ENCODE measurements around the gene CACNA2D4.

CACNA2D4 gene

GRCh38 chr12:1872448-1872847, 46.0 kb downstream of the CACNA2D4 start:
- Histone ChIP-seq H3K27me3 (no peaks in the 10 kb centered on the region), H3K4me1 (no peaks in the 10 kb centered on the region; the same call in 1 of the 2 replicates), H3K9me3 (0 out of 2 replicates have a peak, but pooled peaks cover 3% of the 10 kb centered on the region), H3K36me3 (no peaks in the 10 kb centered on the region), H3K4me3 (ENCODE audit: low read depth, low read length) (no peak overlapping the region)
- no peak for DNase-seq
- TF ChIP-seq CTCF (IDR thresholded peaks at IDR 0.05; ENCODE audit: low read depth, low read length) = no peak

- Histone ChIP-seq H3K4me1 (no peaks in the 10 kb centered on the region; the same call in 1 of the 2 replicates), H3K9me3 (0 out of 2 replicates have a peak, but pooled peaks cover 3% of the 10 kb centered on the region), H3K36me3 (no peaks in the 10 kb centered on the region), H3K27me3 (no peaks in the 10 kb centered on the region), H3K4me3 (ENCODE audit: low read depth, low read length) (no peak overlapping the region)
- DNase-seq = no peak
- no peak for TF ChIP-seq CTCF (IDR thresholded peaks at IDR 0.05; ENCODE audit: low read depth, low read length)
Measured at GRCh38 chr12:1872001-1872400, 46.5 kb downstream of the CACNA2D4 start.

- no peak for TF ChIP-seq CTCF (IDR thresholded peaks at IDR 0.05; ENCODE audit: low read depth, low read length)
- no peaks in the 10 kb centered on the region for H3K36me3 ChIP-seq
- H3K4me3 ChIP-seq (ENCODE audit: low read depth, low read length) = no peak overlapping the region
- no peak for DNase-seq
- 0 out of 2 replicates have a peak, but pooled peaks cover 3% of the 10 kb centered on the region for H3K9me3 ChIP-seq
- no peaks in the 10 kb centered on the region; the same call in 1 of the 2 replicates for H3K4me1 ChIP-seq
- H3K27me3 ChIP-seq = no peaks in the 10 kb centered on the region; the same call in 1 of the 2 replicates
Measured at GRCh38 chr12:1870998-1871917, 47.2 kb downstream of the CACNA2D4 start.

- DNase-seq = no peak
Measured at GRCh38 chr12:1870086-1870485, 48.4 kb downstream of the CACNA2D4 start.

GRCh38 chr12:1869145-1869544, 49.3 kb downstream of the CACNA2D4 start:
- H3K27me3 ChIP-seq = no peaks in the 10 kb centered on the region; the same call in 1 of the 2 replicates
- no peak for DNase-seq
- H3K36me3 ChIP-seq = no peaks in the 10 kb centered on the region
- 0 out of 2 replicates have a peak, but pooled peaks cover 3% of the 10 kb centered on the region for H3K9me3 ChIP-seq
- no peak overlapping the region for H3K4me3 ChIP-seq (ENCODE audit: low read depth, low read length)
- TF ChIP-seq CTCF (IDR thresholded peaks at IDR 0.05; ENCODE audit: low read depth, low read length) = no peak
- H3K4me1 ChIP-seq = no peaks in the 10 kb centered on the region; the same call in 1 of the 2 replicates

More at GRCh38 chr12:1870086-1870485, 48.4 kb downstream of the CACNA2D4 start:
- H3K27me3 ChIP-seq = no peaks in the 10 kb centered on the region; the same call in 1 of the 2 replicates
- no peak for TF ChIP-seq CTCF (IDR thresholded peaks at IDR 0.05; ENCODE audit: low read depth, low read length)
- no peaks in the 10 kb centered on the region for H3K36me3 ChIP-seq
- H3K4me3 ChIP-seq (ENCODE audit: low read depth, low read length) = no peak overlapping the region
- no peaks in the 10 kb centered on the region; the same call in 1 of the 2 replicates for H3K4me1 ChIP-seq
- H3K9me3 ChIP-seq = 0 out of 2 replicates have a peak, but pooled peaks cover 3% of the 10 kb centered on the region

Measured in BE2C (cell line).